Panc1 (cell line): ENCODE measurements around the gene MBD3.

Experiments
- TF ChIP-seq, protein P1 (sequence below): fragments of 450-650 bp; IDR thresholded peaks from 2 replicates; pipeline ENCODE4 v1.5.1; 2017; ENCODE audit warnings: mild to moderate bottlenecking
- TF ChIP-seq, protein P2 (sequence below), 2 experiments: IDR thresholded peaks; 2 replicates each; pipeline ENCODE4 v1.6.1; 2011 to 2012; ENCODE audit warnings: low read depth in 2 of 2, control low read depth in 1 of 2, low read length in 1 of 2, mild to moderate bottlenecking in 1 of 2, moderate library complexity in 1 of 2; ENCODE audit not compliant: insufficient read depth in 1 of 2

GRCh38 chr19:1563251-1563650 is 29.4 kb downstream of the MBD3 start:
- TF ChIP-seq, protein P1, sequence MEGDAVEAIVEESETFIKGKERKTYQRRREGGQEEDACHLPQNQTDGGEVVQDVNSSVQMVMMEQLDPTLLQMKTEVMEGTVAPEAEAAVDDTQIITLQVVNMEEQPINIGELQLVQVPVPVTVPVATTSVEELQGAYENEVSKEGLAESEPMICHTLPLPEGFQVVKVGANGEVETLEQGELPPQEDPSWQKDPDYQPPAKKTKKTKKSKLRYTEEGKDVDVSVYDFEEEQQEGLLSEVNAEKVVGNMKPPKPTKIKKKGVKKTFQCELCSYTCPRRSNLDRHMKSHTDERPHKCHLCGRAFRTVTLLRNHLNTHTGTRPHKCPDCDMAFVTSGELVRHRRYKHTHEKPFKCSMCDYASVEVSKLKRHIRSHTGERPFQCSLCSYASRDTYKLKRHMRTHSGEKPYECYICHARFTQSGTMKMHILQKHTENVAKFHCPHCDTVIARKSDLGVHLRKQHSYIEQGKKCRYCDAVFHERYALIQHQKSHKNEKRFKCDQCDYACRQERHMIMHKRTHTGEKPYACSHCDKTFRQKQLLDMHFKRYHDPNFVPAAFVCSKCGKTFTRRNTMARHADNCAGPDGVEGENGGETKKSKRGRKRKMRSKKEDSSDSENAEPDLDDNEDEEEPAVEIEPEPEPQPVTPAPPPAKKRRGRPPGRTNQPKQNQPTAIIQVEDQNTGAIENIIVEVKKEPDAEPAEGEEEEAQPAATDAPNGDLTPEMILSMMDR, result no peak
- TF ChIP-seq, protein P2, sequence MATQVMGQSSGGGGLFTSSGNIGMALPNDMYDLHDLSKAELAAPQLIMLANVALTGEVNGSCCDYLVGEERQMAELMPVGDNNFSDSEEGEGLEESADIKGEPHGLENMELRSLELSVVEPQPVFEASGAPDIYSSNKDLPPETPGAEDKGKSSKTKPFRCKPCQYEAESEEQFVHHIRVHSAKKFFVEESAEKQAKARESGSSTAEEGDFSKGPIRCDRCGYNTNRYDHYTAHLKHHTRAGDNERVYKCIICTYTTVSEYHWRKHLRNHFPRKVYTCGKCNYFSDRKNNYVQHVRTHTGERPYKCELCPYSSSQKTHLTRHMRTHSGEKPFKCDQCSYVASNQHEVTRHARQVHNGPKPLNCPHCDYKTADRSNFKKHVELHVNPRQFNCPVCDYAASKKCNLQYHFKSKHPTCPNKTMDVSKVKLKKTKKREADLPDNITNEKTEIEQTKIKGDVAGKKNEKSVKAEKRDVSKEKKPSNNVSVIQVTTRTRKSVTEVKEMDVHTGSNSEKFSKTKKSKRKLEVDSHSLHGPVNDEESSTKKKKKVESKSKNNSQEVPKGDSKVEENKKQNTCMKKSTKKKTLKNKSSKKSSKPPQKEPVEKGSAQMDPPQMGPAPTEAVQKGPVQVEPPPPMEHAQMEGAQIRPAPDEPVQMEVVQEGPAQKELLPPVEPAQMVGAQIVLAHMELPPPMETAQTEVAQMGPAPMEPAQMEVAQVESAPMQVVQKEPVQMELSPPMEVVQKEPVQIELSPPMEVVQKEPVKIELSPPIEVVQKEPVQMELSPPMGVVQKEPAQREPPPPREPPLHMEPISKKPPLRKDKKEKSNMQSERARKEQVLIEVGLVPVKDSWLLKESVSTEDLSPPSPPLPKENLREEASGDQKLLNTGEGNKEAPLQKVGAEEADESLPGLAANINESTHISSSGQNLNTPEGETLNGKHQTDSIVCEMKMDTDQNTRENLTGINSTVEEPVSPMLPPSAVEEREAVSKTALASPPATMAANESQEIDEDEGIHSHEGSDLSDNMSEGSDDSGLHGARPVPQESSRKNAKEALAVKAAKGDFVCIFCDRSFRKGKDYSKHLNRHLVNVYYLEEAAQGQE (IDR thresholded peaks at IDR 0.05; ENCODE audit: insufficient read depth in 1 of 2, low read depth in 2 of 2, low read length in 1 of 2), result no peak
